ENCODE data around the gene AFAP1L2. TPM values are rescaled to one million over a fixed set of nuclear protein-coding genes. Genes with fewer than 3 reads are reported as not detected.

AFAP1L2 gene
- total RNA-seq, 1 donor from 2014 or later = 24.0 TPM

GRCh38 chr10:114308531-114309363 is 95.6 kb downstream of the AFAP1L2 start:
- H3K27me3 ChIP-seq (ENCODE audit: control insufficient read depth in 3 of 3, insufficient read depth in 3 of 3, low read length in 3 of 3) = peaks cover 0 to 2% (median 0%) of the 10 kb centered on the region in 3 donors
- H3K36me3 ChIP-seq (ENCODE audit: control insufficient read depth in 3 of 3, insufficient read depth in 3 of 3, low read length in 3 of 3) = peaks cover 0 to 2% (median 0%) of the 10 kb centered on the region in 3 donors
- H3K9me3 ChIP-seq (ENCODE audit: control insufficient read depth in 3 of 3, low read length in 3 of 3) = no peaks in the 10 kb centered on the region
- H3K4me1 ChIP-seq (ENCODE audit: control insufficient read depth in 3 of 3, insufficient read depth in 3 of 3, low read length in 3 of 3) = peaks cover 8 to 20% (median 15%) of the 10 kb centered on the region in 3 donors
- no peak overlapping the region for H3K27ac ChIP-seq (ENCODE audit: low read depth, low read length)
- H3K4me3 ChIP-seq (ENCODE audit: low read length in 3 of 3) = no peak overlapping the region
- H3K9ac ChIP-seq (ENCODE audit: low read depth in 1 of 3, low read length in 3 of 3) = no peak overlapping the region

- Histone ChIP-seq H3K36me3 (ENCODE audit: control insufficient read depth in 3 of 3, insufficient read depth in 3 of 3, low read length in 3 of 3) (peaks cover 0 to 2% (median 0%) of the 10 kb centered on the region in 3 donors), H3K27ac (ENCODE audit: low read depth, low read length) (no peak overlapping the region), H3K9me3 (ENCODE audit: control insufficient read depth in 3 of 3, low read length in 3 of 3) (no peaks in the 10 kb centered on the region)
Observed at GRCh38 chr10:114307731-114308130, 96.6 kb downstream of the AFAP1L2 start.

GRCh38 chr10:114306116-114306973 is 98.0 kb downstream of the AFAP1L2 start:
- H3K4me3 ChIP-seq (ENCODE audit: low read length in 3 of 3) = no peak overlapping the region
- H3K9me3 ChIP-seq (ENCODE audit: control insufficient read depth in 3 of 3, low read length in 3 of 3) = no peaks in the 10 kb centered on the region
- H3K36me3 ChIP-seq (ENCODE audit: control insufficient read depth in 3 of 3, insufficient read depth in 3 of 3, low read length in 3 of 3) = peaks cover 0 to under 1% (median 0%) of the 10 kb centered on the region in 3 donors
- H3K4me1 ChIP-seq (ENCODE audit: control insufficient read depth in 3 of 3, insufficient read depth in 3 of 3, low read length in 3 of 3) = peaks cover 14 to 24% (median 19%) of the 10 kb centered on the region in 3 donors
- no peak overlapping the region for H3K9ac ChIP-seq (ENCODE audit: low read depth in 1 of 3, low read length in 3 of 3)
- peaks cover 0 to 2% (median 0%) of the 10 kb centered on the region in 3 donors for H3K27me3 ChIP-seq (ENCODE audit: control insufficient read depth in 3 of 3, insufficient read depth in 3 of 3, low read length in 3 of 3)
- no peak overlapping the region for H3K27ac ChIP-seq (ENCODE audit: low read depth, low read length)

More at GRCh38 chr10:114307731-114308130, 96.6 kb downstream of the AFAP1L2 start:
- Histone ChIP-seq H3K9ac (ENCODE audit: low read depth in 1 of 3, low read length in 3 of 3) (no peak overlapping the region), H3K27me3 (ENCODE audit: control insufficient read depth in 3 of 3, insufficient read depth in 3 of 3, low read length in 3 of 3) (peaks cover 0 to 2% (median 0%) of the 10 kb centered on the region in 3 donors), H3K4me1 (ENCODE audit: control insufficient read depth in 3 of 3, insufficient read depth in 3 of 3, low read length in 3 of 3) (peaks cover 8 to 21% (median 15%) of the 10 kb centered on the region in 3 donors), H3K4me3 (ENCODE audit: low read length in 3 of 3) (no peak overlapping the region)

GRCh38 chr10:114305521-114305925 is 98.8 kb downstream of the AFAP1L2 start:
- Histone ChIP-seq H3K4me3 (ENCODE audit: low read length in 3 of 3) (no peak overlapping the region), H3K9ac (ENCODE audit: low read depth in 1 of 3, low read length in 3 of 3) (no peak overlapping the region), H3K9me3 (ENCODE audit: control insufficient read depth in 3 of 3, low read length in 3 of 3) (no peaks in the 10 kb centered on the region), H3K27me3 (ENCODE audit: control insufficient read depth in 3 of 3, insufficient read depth in 3 of 3, low read length in 3 of 3) (peaks cover 0 to 2% (median 0%) of the 10 kb centered on the region in 3 donors), H3K4me1 (ENCODE audit: control insufficient read depth in 3 of 3, insufficient read depth in 3 of 3, low read length in 3 of 3) (peaks cover 14 to 24% (median 20%) of the 10 kb centered on the region in 3 donors), H3K36me3 (ENCODE audit: control insufficient read depth in 3 of 3, insufficient read depth in 3 of 3, low read length in 3 of 3) (peaks cover 0 to 1% (median 0%) of the 10 kb centered on the region in 3 donors), H3K27ac (ENCODE audit: low read depth, low read length) (no peak overlapping the region)

GRCh38 chr10:114304571-114305421 is 99.5 kb downstream of the AFAP1L2 start:
- peak overlapping the region; percentile 27 to 67 (median 64) for H3K4me3 ChIP-seq (ENCODE audit: low read length in 3 of 3)
- peaks cover 0 to 2% (median 0%) of the 10 kb centered on the region in 3 donors for H3K27me3 ChIP-seq (ENCODE audit: control insufficient read depth in 3 of 3, insufficient read depth in 3 of 3, low read length in 3 of 3)
- peaks cover 14 to 24% (median 20%) of the 10 kb centered on the region in 3 donors for H3K4me1 ChIP-seq (ENCODE audit: control insufficient read depth in 3 of 3, insufficient read depth in 3 of 3, low read length in 3 of 3)
- H3K36me3 ChIP-seq (ENCODE audit: control insufficient read depth in 3 of 3, insufficient read depth in 3 of 3, low read length in 3 of 3) = peaks cover 0 to 2% (median 0%) of the 10 kb centered on the region in 3 donors
- no peaks in the 10 kb centered on the region for H3K9me3 ChIP-seq (ENCODE audit: control insufficient read depth in 3 of 3, low read length in 3 of 3)
- H3K27ac ChIP-seq (ENCODE audit: low read depth, low read length) = no peak overlapping the region
- H3K9ac ChIP-seq (ENCODE audit: low read depth in 1 of 3, low read length in 3 of 3) = peak overlapping the region in 1 of 3 donors; percentile 10

GRCh38 chr10:114304017-114304570 is 100.2 kb downstream of the AFAP1L2 start:
- Histone ChIP-seq H3K9me3 (ENCODE audit: control insufficient read depth in 3 of 3, low read length in 3 of 3) (no peaks in the 10 kb centered on the region), H3K4me1 (ENCODE audit: control insufficient read depth in 3 of 3, insufficient read depth in 3 of 3, low read length in 3 of 3) (peaks cover 14 to 24% (median 20%) of the 10 kb centered on the region in 3 donors), H3K27ac (ENCODE audit: low read depth, low read length) (no peak overlapping the region), H3K27me3 (ENCODE audit: control insufficient read depth in 3 of 3, insufficient read depth in 3 of 3, low read length in 3 of 3) (peaks cover 0 to 2% (median 0%) of the 10 kb centered on the region in 3 donors), H3K9ac (ENCODE audit: low read depth in 1 of 3, low read length in 3 of 3) (peak overlapping the region in 2 of 3 donors; percentile 10 to 47), H3K4me3 (ENCODE audit: low read length in 3 of 3) (peak overlapping the region; percentile 62 to 67 (median 64)), H3K36me3 (ENCODE audit: control insufficient read depth in 3 of 3, insufficient read depth in 3 of 3, low read length in 3 of 3) (peaks cover 0 to 2% (median 0%) of the 10 kb centered on the region in 3 donors)

- Histone ChIP-seq H3K9me3 (ENCODE audit: control insufficient read depth in 3 of 3, low read length in 3 of 3) (no peaks in the 10 kb centered on the region), H3K9ac (ENCODE audit: low read depth in 1 of 3, low read length in 3 of 3) (no peak overlapping the region), H3K4me1 (ENCODE audit: control insufficient read depth in 3 of 3, insufficient read depth in 3 of 3, low read length in 3 of 3) (peaks cover 14 to 19% (median 17%) of the 10 kb centered on the region in 3 donors), H3K36me3 (ENCODE audit: control insufficient read depth in 3 of 3, insufficient read depth in 3 of 3, low read length in 3 of 3) (peaks cover 0 to 2% (median 0%) of the 10 kb centered on the region in 3 donors), H3K4me3 (ENCODE audit: low read length in 3 of 3) (no peak overlapping the region), H3K27ac (ENCODE audit: low read depth, low read length) (no peak overlapping the region), H3K27me3 (ENCODE audit: control insufficient read depth in 3 of 3, insufficient read depth in 3 of 3, low read length in 3 of 3) (peaks cover 0 to 2% (median 0%) of the 10 kb centered on the region in 3 donors)
Observed at GRCh38 chr10:114303556-114303955, 100.7 kb downstream of the AFAP1L2 start.

GRCh38 chr10:114301951-114302710 is 102.2 kb downstream of the AFAP1L2 start:
- no peak overlapping the region for H3K27ac ChIP-seq (ENCODE audit: low read depth, low read length)

More at GRCh38 chr10:114301951-114302710, 102.2 kb downstream of the AFAP1L2 start:
- no peaks in the 10 kb centered on the region for H3K9me3 ChIP-seq (ENCODE audit: control insufficient read depth in 3 of 3, low read length in 3 of 3)
- H3K9ac ChIP-seq (ENCODE audit: low read depth in 1 of 3, low read length in 3 of 3) = no peak overlapping the region
- peaks cover 13 to 14% (median 14%) of the 10 kb centered on the region in 3 donors for H3K4me1 ChIP-seq (ENCODE audit: control insufficient read depth in 3 of 3, insufficient read depth in 3 of 3, low read length in 3 of 3)
- peaks cover 0 to 4% (median 4%) of the 10 kb centered on the region in 3 donors for H3K36me3 ChIP-seq (ENCODE audit: control insufficient read depth in 3 of 3, insufficient read depth in 3 of 3, low read length in 3 of 3)
- peaks cover 0 to 2% (median 0%) of the 10 kb centered on the region in 3 donors for H3K27me3 ChIP-seq (ENCODE audit: control insufficient read depth in 3 of 3, insufficient read depth in 3 of 3, low read length in 3 of 3)
- no peak overlapping the region for H3K4me3 ChIP-seq (ENCODE audit: low read length in 3 of 3)

All from skeletal muscle tissue (tissue), 4 donors.